ENCODE data around the gene CDCP1.

CDCP1 gene

GRCh38 chr3:45071075-45071474 lies 75.1 kb downstream of the CDCP1 start:
- H3K4me2 ChIP-seq (ENCODE audit: low read length) = no peak overlapping the region
- H4K20me1 ChIP-seq (ENCODE audit: insufficient read depth, low read length) = no peaks in the 10 kb centered on the region
- no peak overlapping the region for H3K9ac ChIP-seq (ENCODE audit: low read length)
- no peaks in the 10 kb centered on the region for H3K79me2 ChIP-seq (ENCODE audit: insufficient read depth, low read length)
- no peaks in the 10 kb centered on the region for H3F3A ChIP-seq (ENCODE audit: insufficient read depth, low read length)
- no peaks in the 10 kb centered on the region for H3K36me3 ChIP-seq (ENCODE audit: insufficient read depth, low read length)
- H2AFZ ChIP-seq (ENCODE audit: low read length) = no peak overlapping the region
- no peak for TF ChIP-seq EZH2 (IDR thresholded peaks at IDR 0.05; ENCODE audit: borderline replicate concordance, low read length)
- TF ChIP-seq, protein P1, sequence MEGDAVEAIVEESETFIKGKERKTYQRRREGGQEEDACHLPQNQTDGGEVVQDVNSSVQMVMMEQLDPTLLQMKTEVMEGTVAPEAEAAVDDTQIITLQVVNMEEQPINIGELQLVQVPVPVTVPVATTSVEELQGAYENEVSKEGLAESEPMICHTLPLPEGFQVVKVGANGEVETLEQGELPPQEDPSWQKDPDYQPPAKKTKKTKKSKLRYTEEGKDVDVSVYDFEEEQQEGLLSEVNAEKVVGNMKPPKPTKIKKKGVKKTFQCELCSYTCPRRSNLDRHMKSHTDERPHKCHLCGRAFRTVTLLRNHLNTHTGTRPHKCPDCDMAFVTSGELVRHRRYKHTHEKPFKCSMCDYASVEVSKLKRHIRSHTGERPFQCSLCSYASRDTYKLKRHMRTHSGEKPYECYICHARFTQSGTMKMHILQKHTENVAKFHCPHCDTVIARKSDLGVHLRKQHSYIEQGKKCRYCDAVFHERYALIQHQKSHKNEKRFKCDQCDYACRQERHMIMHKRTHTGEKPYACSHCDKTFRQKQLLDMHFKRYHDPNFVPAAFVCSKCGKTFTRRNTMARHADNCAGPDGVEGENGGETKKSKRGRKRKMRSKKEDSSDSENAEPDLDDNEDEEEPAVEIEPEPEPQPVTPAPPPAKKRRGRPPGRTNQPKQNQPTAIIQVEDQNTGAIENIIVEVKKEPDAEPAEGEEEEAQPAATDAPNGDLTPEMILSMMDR (IDR thresholded peaks at IDR 0.05; ENCODE audit: low read length) = no peak
- H3K9me2 ChIP-seq (ENCODE audit: low read depth, low read length) = no peaks in the 10 kb centered on the region
- H3K9me3 ChIP-seq (ENCODE audit: low read length) = no peaks in the 10 kb centered on the region
- H3K4me3 ChIP-seq (ENCODE audit: low read depth, low read length, poor library complexity, severe bottlenecking) = no peak overlapping the region
- no peaks in the 10 kb centered on the region for H3K27me3 ChIP-seq (ENCODE audit: insufficient read depth, low read length)
- no peaks in the 10 kb centered on the region for H3K4me1 ChIP-seq (ENCODE audit: insufficient read depth, low read length, severe bottlenecking)
- no peak overlapping the region for H3K27ac ChIP-seq (ENCODE audit: low read depth, low read length, poor library complexity, severe bottlenecking)

DNA sequence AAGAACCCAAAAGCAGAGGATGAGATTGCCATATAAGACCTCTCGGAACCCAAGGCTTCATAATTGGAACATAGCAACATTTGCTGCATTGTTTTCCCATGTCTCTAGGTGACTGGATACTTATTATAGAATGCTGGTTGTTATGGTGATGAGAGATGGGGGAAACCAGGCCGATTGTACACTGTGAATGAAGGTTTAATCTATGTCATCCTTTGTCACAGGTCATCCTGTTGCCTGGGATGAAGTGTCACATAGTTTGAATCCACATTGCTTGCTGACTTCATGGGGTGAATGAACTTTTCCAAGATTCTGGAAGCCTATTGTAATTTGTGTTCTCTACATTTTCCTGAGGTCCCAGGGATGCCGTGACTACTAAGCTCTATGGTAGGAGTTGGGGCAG lies 78.2 kb downstream of the CDCP1 start:
- TF ChIP-seq, protein P1 (IDR thresholded peaks at IDR 0.05; ENCODE audit: low read length) = no peak
- TF ChIP-seq EZH2 (IDR thresholded peaks at IDR 0.05; ENCODE audit: borderline replicate concordance, low read length) = no peak
- Histone ChIP-seq H4K20me1 (ENCODE audit: insufficient read depth, low read length) (no peaks in the 10 kb centered on the region), H3K79me2 (ENCODE audit: insufficient read depth, low read length) (no peaks in the 10 kb centered on the region), H3K36me3 (ENCODE audit: insufficient read depth, low read length) (no peaks in the 10 kb centered on the region), H3K27me3 (ENCODE audit: insufficient read depth, low read length) (no peaks in the 10 kb centered on the region), H3K27ac (ENCODE audit: low read depth, low read length, poor library complexity, severe bottlenecking) (no peak overlapping the region), H3K4me1 (ENCODE audit: insufficient read depth, low read length, severe bottlenecking) (no peaks in the 10 kb centered on the region), H3F3A (ENCODE audit: insufficient read depth, low read length) (no peaks in the 10 kb centered on the region), H2AFZ (ENCODE audit: low read length) (no peak overlapping the region), H3K4me2 (ENCODE audit: low read length) (no peak overlapping the region), H3K9me3 (ENCODE audit: low read length) (no peaks in the 10 kb centered on the region), H3K4me3 (ENCODE audit: low read depth, low read length, poor library complexity, severe bottlenecking) (no peak overlapping the region), H3K9ac (ENCODE audit: low read length) (no peak overlapping the region), H3K9me2 (ENCODE audit: low read depth, low read length) (no peaks in the 10 kb centered on the region)

GRCh38 chr3:45067486-45067885 lies 78.7 kb downstream of the CDCP1 start:
- H2AFZ ChIP-seq (ENCODE audit: low read length) = no peak overlapping the region
- H3K27me3 ChIP-seq (ENCODE audit: insufficient read depth, low read length) = no peaks in the 10 kb centered on the region
- no peak overlapping the region for H3K9ac ChIP-seq (ENCODE audit: low read length)
- no peaks in the 10 kb centered on the region for H3K9me3 ChIP-seq (ENCODE audit: low read length)
- no peaks in the 10 kb centered on the region for H3K4me1 ChIP-seq (ENCODE audit: insufficient read depth, low read length, severe bottlenecking)
- H3K36me3 ChIP-seq (ENCODE audit: insufficient read depth, low read length) = no peaks in the 10 kb centered on the region
- no peaks in the 10 kb centered on the region for H3F3A ChIP-seq (ENCODE audit: insufficient read depth, low read length)
- H3K4me3 ChIP-seq (ENCODE audit: low read depth, low read length, poor library complexity, severe bottlenecking) = no peak overlapping the region
- no peak overlapping the region for H3K4me2 ChIP-seq (ENCODE audit: low read length)
- no peaks in the 10 kb centered on the region for H3K79me2 ChIP-seq (ENCODE audit: insufficient read depth, low read length)
- H3K27ac ChIP-seq (ENCODE audit: low read depth, low read length, poor library complexity, severe bottlenecking) = no peak overlapping the region
- no peak for TF ChIP-seq EZH2 (IDR thresholded peaks at IDR 0.05; ENCODE audit: borderline replicate concordance, low read length)
- TF ChIP-seq, protein P1 (IDR thresholded peaks at IDR 0.05; ENCODE audit: low read length) = no peak
- no peaks in the 10 kb centered on the region for H4K20me1 ChIP-seq (ENCODE audit: insufficient read depth, low read length)
- H3K9me2 ChIP-seq (ENCODE audit: low read depth, low read length) = no peaks in the 10 kb centered on the region
